ENCODE data around the gene TOMM22. TPM values are rescaled to one million over a fixed set of nuclear protein-coding genes. Genes with fewer than 3 reads are reported as not detected.

The TOMM22 gene
- total RNA-seq, 6 experiments from 2014 or later: 121 to 141 (median 132) TPM

DNA sequence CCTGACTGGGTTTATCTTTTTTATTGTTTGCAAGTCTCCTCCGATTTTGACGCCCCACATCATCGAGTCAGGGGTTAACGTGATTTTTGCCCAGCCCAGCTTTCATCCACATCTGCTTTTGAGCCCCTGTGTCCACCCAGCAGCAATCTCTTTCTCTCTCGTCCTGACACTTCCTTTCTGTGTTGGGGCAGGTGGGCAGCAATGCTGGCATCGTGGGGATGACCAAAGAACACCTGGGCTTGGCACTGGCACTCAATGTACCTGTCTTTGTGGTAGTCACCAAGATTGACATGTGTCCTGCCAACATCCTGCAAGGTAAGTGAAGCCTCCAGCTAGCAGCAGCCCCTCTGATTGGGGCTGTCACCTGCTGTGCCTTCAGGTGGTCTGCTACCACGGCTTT, 39.8 kb downstream of the TOMM22 start:
- DNase-seq: no peak
- H3K27me3 Mint-ChIP-seq (ENCODE audit: insufficient read depth): no peaks in the 10 kb centered on the region; the same call in 1 of the 2 replicates
- peaks cover 31% of the 10 kb centered on the region for H3K4me1 Mint-ChIP-seq (ENCODE audit: low read depth)
- H3K4me3 Mint-ChIP-seq: no peak overlapping the region
- H3K36me3 Mint-ChIP-seq (ENCODE audit: low read depth): peaks cover 32% of the 10 kb centered on the region
- H3K9me3 Mint-ChIP-seq: no peaks in the 10 kb centered on the region
- no peak for TF ChIP-seq CTCF (IDR thresholded peaks at IDR 0.05)
- H3K27ac Mint-ChIP-seq: no peak overlapping the region

- peaks cover 28% of the 10 kb centered on the region for H3K36me3 Mint-ChIP-seq (ENCODE audit: low read depth)
- DNase-seq: no peak
- no peak overlapping the region for H3K27ac Mint-ChIP-seq
- no peak for TF ChIP-seq CTCF (IDR thresholded peaks at IDR 0.05)
- no peak overlapping the region for H3K4me3 Mint-ChIP-seq
- H3K9me3 Mint-ChIP-seq: no peaks in the 10 kb centered on the region
- H3K27me3 Mint-ChIP-seq (ENCODE audit: insufficient read depth): peaks cover 2% of the 10 kb centered on the region
- peaks cover 6% of the 10 kb centered on the region; the same call in 1 of the 2 replicates for H3K4me1 Mint-ChIP-seq (ENCODE audit: low read depth)
These were observed 42.4 kb downstream of the TOMM22 start for GRCh38 chr22:38724176-38724575.

GRCh38 chr22:38724926-38725571, 43.3 kb downstream of the TOMM22 start:
- TF ChIP-seq CTCF (IDR thresholded peaks at IDR 0.05): peak; percentile 77
- H3K27me3 Mint-ChIP-seq (ENCODE audit: insufficient read depth): peaks cover 2% of the 10 kb centered on the region
- DNase-seq: peak; percentile 26
- peaks cover 6% of the 10 kb centered on the region; the same call in 1 of the 2 replicates for H3K4me1 Mint-ChIP-seq (ENCODE audit: low read depth)
- no peak overlapping the region for H3K4me3 Mint-ChIP-seq
- H3K27ac Mint-ChIP-seq: no peak overlapping the region
- H3K9me3 Mint-ChIP-seq: no peaks in the 10 kb centered on the region
- peaks cover 28% of the 10 kb centered on the region for H3K36me3 Mint-ChIP-seq (ENCODE audit: low read depth)

GRCh38 chr22:38725900-38726655, 44.3 kb downstream of the TOMM22 start:
- peaks cover 28% of the 10 kb centered on the region for H3K36me3 Mint-ChIP-seq (ENCODE audit: low read depth)

GRCh38 chr22:38727123-38727522, 45.4 kb downstream of the TOMM22 start:
- no peak for DNase-seq
- Mint-ChIP-seq H3K36me3 (ENCODE audit: low read depth) (peaks cover 22% of the 10 kb centered on the region), H3K27ac (no peak overlapping the region), H3K9me3 (no peaks in the 10 kb centered on the region), H3K4me3 (no peak overlapping the region), H3K27me3 (ENCODE audit: insufficient read depth) (peaks cover 8% of the 10 kb centered on the region), H3K4me1 (ENCODE audit: low read depth) (peaks cover 6% of the 10 kb centered on the region; the same call in 1 of the 2 replicates)
- no peak for TF ChIP-seq CTCF (IDR thresholded peaks at IDR 0.05)

More at GRCh38 chr22:38725900-38726655, 44.3 kb downstream of the TOMM22 start:
- Mint-ChIP-seq H3K27ac (no peak overlapping the region), H3K4me1 (ENCODE audit: low read depth) (peaks cover 6% of the 10 kb centered on the region; the same call in 1 of the 2 replicates), H3K9me3 (no peaks in the 10 kb centered on the region), H3K27me3 (ENCODE audit: insufficient read depth) (peaks cover 4% of the 10 kb centered on the region), H3K4me3 (no peak overlapping the region)
- no peak for TF ChIP-seq CTCF (IDR thresholded peaks at IDR 0.05)
- DNase-seq: no peak
